H9 (cell line): ENCODE measurements around the gene CARS1. TPM values are rescaled to one million over a fixed set of nuclear protein-coding genes. Genes with fewer than 3 reads are reported as not detected.

Experiments
- DNase-seq: peaks from one replicate; pipeline ENCODE4 v3.0.0-alpha.2; 2017
- H2AFZ ChIP-seq: one replicate; pipeline ENCODE4 v1.6.1; 2013; ENCODE audit warnings: mild to moderate bottlenecking, low read length, control low read depth, moderate library complexity
- H2AK5ac ChIP-seq: 2 replicates; pipeline ENCODE4 v1.6.1; 2013; ENCODE audit warnings: low read length, control low read depth, mixed read lengths; ENCODE audit not compliant: insufficient read length
- H2BK120ac ChIP-seq: one replicate; pipeline ENCODE4 v1.6.1; 2013; ENCODE audit warnings: low read depth, mild to moderate bottlenecking, low read length, control low read depth, inconsistent platforms; ENCODE audit not compliant: poor library complexity, severe bottlenecking
- H2BK12ac ChIP-seq: 2 replicates; pipeline ENCODE4 v1.6.1; 2013; ENCODE audit warnings: low read length, control low read depth, mixed read lengths, low read depth; ENCODE audit not compliant: insufficient read length
- H2BK15ac ChIP-seq: 2 replicates; pipeline ENCODE4 v1.6.1; 2013; ENCODE audit warnings: low read depth, low read length, control low read depth
- H2BK20ac ChIP-seq: one replicate; pipeline ENCODE4 v1.6.1; 2013; ENCODE audit warnings: low read depth, mild to moderate bottlenecking, low read length, control low read depth, inconsistent platforms; ENCODE audit not compliant: poor library complexity, severe bottlenecking
- H2BK5ac ChIP-seq: 2 replicates; pipeline ENCODE4 v1.6.1; 2013; ENCODE audit warnings: low read length, control low read depth, mixed read lengths; ENCODE audit not compliant: insufficient read length
- H3K14ac ChIP-seq: 2 replicates; pipeline ENCODE4 v1.6.1; 2013; ENCODE audit warnings: low read length, control low read depth; ENCODE audit not compliant: insufficient read depth
- H3K18ac ChIP-seq: 2 replicates; pipeline ENCODE4 v1.6.1; 2013; ENCODE audit warnings: low read depth, mild to moderate bottlenecking, mixed read lengths, low read length, control low read depth; ENCODE audit not compliant: insufficient read length
- H3K23ac ChIP-seq: 2 replicates; pipeline ENCODE4 v1.6.1; 2013; ENCODE audit warnings: low read length, control low read depth, mixed read lengths, low read depth; ENCODE audit not compliant: insufficient read length
- H3K23me2 ChIP-seq: 2 replicates; pipeline ENCODE4 v1.6.1; 2013; ENCODE audit warnings: low read depth, mild to moderate bottlenecking, mixed read lengths, low read length, control low read depth; ENCODE audit not compliant: insufficient read length, poor library complexity, severe bottlenecking
- H3K27ac ChIP-seq: 2 replicates; pipeline ENCODE4 v1.5.1; 2013; ENCODE audit warnings: low read length, control low read depth, mixed read lengths, low read depth; ENCODE audit not compliant: insufficient read length
- H3K27me3 ChIP-seq: 2 replicates; pipeline ENCODE4 v1.6.1; 2013; ENCODE audit warnings: low read length, control low read depth, inconsistent platforms; ENCODE audit not compliant: insufficient read depth
- H3K4ac ChIP-seq: 2 replicates; pipeline ENCODE4 v1.6.1; 2013; ENCODE audit warnings: low read depth, mild to moderate bottlenecking, control low read depth, inconsistent platforms, low read length, moderate library complexity
- H3K4me1 ChIP-seq: 2 replicates; pipeline ENCODE4 v1.6.1; 2013; ENCODE audit warnings: low read length, control low read depth, inconsistent platforms; ENCODE audit not compliant: insufficient read depth
- H3K4me2 ChIP-seq: 2 replicates; pipeline ENCODE4 v1.6.1; 2013; ENCODE audit warnings: low read length, control low read depth, mixed read lengths; ENCODE audit not compliant: insufficient read length, insufficient read depth
- H3K56ac ChIP-seq: 2 replicates; pipeline ENCODE4 v1.6.1; 2013; ENCODE audit warnings: low read depth, mild to moderate bottlenecking, mixed read lengths, low read length, control low read depth; ENCODE audit not compliant: insufficient read length
- H3K79me1 ChIP-seq: 2 replicates; pipeline ENCODE4 v1.6.1; 2013; ENCODE audit warnings: low read depth, mild to moderate bottlenecking, moderate library complexity, low read length, control low read depth, inconsistent platforms; ENCODE audit not compliant: insufficient read depth, poor library complexity, severe bottlenecking
- H3K79me2 ChIP-seq: 2 replicates; pipeline ENCODE4 v1.6.1; 2013; ENCODE audit warnings: low read length, control low read depth, inconsistent platforms; ENCODE audit not compliant: insufficient read depth
- H3K9ac ChIP-seq: 2 replicates; pipeline ENCODE4 v1.6.1; 2013; ENCODE audit warnings: low read length, control low read depth, mixed read lengths; ENCODE audit not compliant: insufficient read length; ENCODE audit errors: extremely low read depth
- H3K9me3 ChIP-seq: one replicate; pipeline ENCODE4 v1.6.1; 2013; ENCODE audit warnings: low read depth, low read length, inconsistent platforms; ENCODE audit not compliant: control insufficient read depth
- H3T11ph ChIP-seq: one replicate; pipeline ENCODE4 v1.6.1; 2013; ENCODE audit warnings: mild to moderate bottlenecking, low read length, control low read depth, inconsistent platforms
- H4K20me1 ChIP-seq: one replicate; pipeline ENCODE4 v1.6.1; 2013; ENCODE audit not compliant: control insufficient read depth, insufficient read length, insufficient read depth
- H4K5ac ChIP-seq: 2 replicates; pipeline ENCODE4 v1.6.1; 2013; ENCODE audit warnings: low read depth, mild to moderate bottlenecking, mixed read lengths, low read length, control low read depth; ENCODE audit not compliant: insufficient read length
- H4K8ac ChIP-seq: replicated peaks from 2 replicates; pipeline ENCODE4 v1.6.1; 2013; ENCODE audit warnings: low read length, control low read depth, mixed read lengths, low read depth; ENCODE audit not compliant: insufficient read length
- H4K91ac ChIP-seq: 2 replicates; pipeline ENCODE4 v1.6.1; 2013; ENCODE audit warnings: low read depth, mild to moderate bottlenecking, moderate library complexity, mixed read lengths, low read length, control low read depth; ENCODE audit not compliant: insufficient read length
- H3K27ac Mint-ChIP-seq, 3 experiments: 2 replicates in 2 of 3; 3 replicates in 1 of 3; pipeline ENCODE4 v1.8.0; 2020 to 2021; ENCODE audit warnings: mixed read lengths in 3 of 3, mild to moderate bottlenecking in 1 of 3, moderate library complexity in 1 of 3
- H3K27me3 Mint-ChIP-seq: 2 replicates; pipeline ENCODE4 v1.8.0; 2021; ENCODE audit warnings: low read depth, mild to moderate bottlenecking, moderate library complexity, mixed read lengths
- H3K36me3 Mint-ChIP-seq, 3 experiments: 2 replicates in 2 of 3; 3 replicates in 1 of 3; pipeline ENCODE4 v1.8.0; 2020 to 2021; ENCODE audit warnings: low read depth in 3 of 3, mixed read lengths in 3 of 3; ENCODE audit not compliant: insufficient read depth in 1 of 3
- H3K4me1 Mint-ChIP-seq, 2 experiments: 2 replicates each; pipeline ENCODE4 v1.8.0; 2020; ENCODE audit warnings: mixed read lengths in 2 of 2
- H3K4me3 Mint-ChIP-seq, 2 experiments: 2 replicates in 1 of 2; 3 replicates in 1 of 2; pipeline ENCODE4 v1.8.0; 2020 to 2021; ENCODE audit warnings: mild to moderate bottlenecking in 2 of 2, mixed read lengths in 2 of 2, moderate library complexity in 1 of 2
- H3K9me3 Mint-ChIP-seq, 2 experiments: 2 replicates in 1 of 2; 3 replicates in 1 of 2; pipeline ENCODE4 v1.8.0; 2020; ENCODE audit warnings: mild to moderate bottlenecking in 2 of 2, mixed read lengths in 2 of 2, moderate library complexity in 1 of 2
- WGBS: extraction: QIAGEN DNeasy Blood & Tissue Kit; methylation state at CpG from one replicate; pipeline ENCODE4 v1.1.7; 2013; ENCODE audit warnings: missing lambda C conversion rate, low lambda C conversion rate, mixed read lengths; ENCODE audit not compliant: insufficient read length; ENCODE audit errors: extremely low coverage; 5-methylcytosine and 5-hydroxymethylcytosine counted together
- total RNA-seq: library from RNA; stranded (reverse); gene quantifications from 2 replicates; pipeline ENCODE4 v1.2.1, GENCODE V29; 2021
- TF ChIP-seq, protein P1 (sequence below): fragments of 200-600 bp; sonication (generic); conservative IDR thresholded peaks from 3 replicates; pipeline ENCODE4 v1.8.0; 2021; ENCODE audit warnings: antibody characterized with exemption, mild to moderate bottlenecking

The CARS1 gene
- total RNA-seq, 1 experiment from 2014 or later = 92.3 TPM

DNA sequence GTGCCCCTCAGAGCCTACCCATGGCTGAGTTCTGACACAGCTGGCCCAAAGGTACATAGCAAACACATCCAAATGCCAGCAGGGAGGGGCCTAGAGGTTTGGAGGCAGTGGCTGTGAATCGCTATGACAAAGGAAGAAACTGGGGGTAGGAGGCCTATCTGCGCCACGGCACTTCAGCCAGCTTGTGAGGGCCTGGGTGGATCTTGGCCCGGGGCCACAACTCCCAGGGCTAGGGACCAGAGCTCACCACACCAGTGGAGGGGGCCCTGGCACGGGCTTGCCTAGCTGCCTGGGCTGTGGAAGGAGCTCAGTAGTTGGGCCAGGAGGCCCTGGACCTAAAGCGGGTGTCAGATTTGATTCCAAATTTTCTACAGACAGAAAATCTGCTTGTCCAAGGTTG is 55.7 kb downstream of the CARS1 start:
- no peaks in the 10 kb centered on the region for H4K20me1 ChIP-seq
- no peak overlapping the region for H4K91ac ChIP-seq
- H3K27me3 ChIP-seq = no peaks in the 10 kb centered on the region
- H3T11ph ChIP-seq = no peak overlapping the region
- no peaks in the 10 kb centered on the region for H3K23me2 ChIP-seq
- no peak overlapping the region for H3K4ac ChIP-seq
- H3K27me3 Mint-ChIP-seq = no peaks in the 10 kb centered on the region
- no peak for DNase-seq
- H3K9me3 ChIP-seq = no peaks in the 10 kb centered on the region
- no peak overlapping the region for H2BK20ac ChIP-seq
- H3K18ac ChIP-seq = no peak overlapping the region
- peak overlapping the region in 1 of 3 experiments; percentile 86; a peak in 1 of 7 replicates for H3K27ac Mint-ChIP-seq
- no peaks in the 10 kb centered on the region for H3K79me2 ChIP-seq
- H2BK12ac ChIP-seq = no peak overlapping the region
- H3K56ac ChIP-seq = no peak overlapping the region
- H3K9ac ChIP-seq = no peak overlapping the region
- H2AK5ac ChIP-seq = no peak overlapping the region
- H3K27ac ChIP-seq = no peak overlapping the region
- no peaks in the 10 kb centered on the region for H3K4me1 ChIP-seq
- peaks cover 44 to 68% (median 57%) of the 10 kb centered on the region in 3 experiments; a peak in 6 of 7 replicates for H3K36me3 Mint-ChIP-seq
- H3K4me2 ChIP-seq = no peak overlapping the region
- WGBS = no CpG with 5 or more reads among the region's 6 CpGs
- H2BK120ac ChIP-seq = no peak overlapping the region
- no peak overlapping the region for H2BK15ac ChIP-seq
- no peak overlapping the region for H4K8ac ChIP-seq
- no peak overlapping the region for H3K14ac ChIP-seq
- no peak overlapping the region for H2AFZ ChIP-seq
- H3K4me3 Mint-ChIP-seq = no peak overlapping the region
- TF ChIP-seq, protein P1, sequence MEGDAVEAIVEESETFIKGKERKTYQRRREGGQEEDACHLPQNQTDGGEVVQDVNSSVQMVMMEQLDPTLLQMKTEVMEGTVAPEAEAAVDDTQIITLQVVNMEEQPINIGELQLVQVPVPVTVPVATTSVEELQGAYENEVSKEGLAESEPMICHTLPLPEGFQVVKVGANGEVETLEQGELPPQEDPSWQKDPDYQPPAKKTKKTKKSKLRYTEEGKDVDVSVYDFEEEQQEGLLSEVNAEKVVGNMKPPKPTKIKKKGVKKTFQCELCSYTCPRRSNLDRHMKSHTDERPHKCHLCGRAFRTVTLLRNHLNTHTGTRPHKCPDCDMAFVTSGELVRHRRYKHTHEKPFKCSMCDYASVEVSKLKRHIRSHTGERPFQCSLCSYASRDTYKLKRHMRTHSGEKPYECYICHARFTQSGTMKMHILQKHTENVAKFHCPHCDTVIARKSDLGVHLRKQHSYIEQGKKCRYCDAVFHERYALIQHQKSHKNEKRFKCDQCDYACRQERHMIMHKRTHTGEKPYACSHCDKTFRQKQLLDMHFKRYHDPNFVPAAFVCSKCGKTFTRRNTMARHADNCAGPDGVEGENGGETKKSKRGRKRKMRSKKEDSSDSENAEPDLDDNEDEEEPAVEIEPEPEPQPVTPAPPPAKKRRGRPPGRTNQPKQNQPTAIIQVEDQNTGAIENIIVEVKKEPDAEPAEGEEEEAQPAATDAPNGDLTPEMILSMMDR = no peak
- no peak overlapping the region for H3K23ac ChIP-seq
- no peaks in the 10 kb centered on the region for H3K9me3 Mint-ChIP-seq
- no peaks in the 10 kb centered on the region for H3K79me1 ChIP-seq
- H4K5ac ChIP-seq = no peak overlapping the region
- H2BK5ac ChIP-seq = no peak overlapping the region
- peaks cover 13 to 16% of the 10 kb centered on the region in 2 experiments for H3K4me1 Mint-ChIP-seq
